ENCODE results near the gene PPM1L.

The PPM1L gene

DNA sequence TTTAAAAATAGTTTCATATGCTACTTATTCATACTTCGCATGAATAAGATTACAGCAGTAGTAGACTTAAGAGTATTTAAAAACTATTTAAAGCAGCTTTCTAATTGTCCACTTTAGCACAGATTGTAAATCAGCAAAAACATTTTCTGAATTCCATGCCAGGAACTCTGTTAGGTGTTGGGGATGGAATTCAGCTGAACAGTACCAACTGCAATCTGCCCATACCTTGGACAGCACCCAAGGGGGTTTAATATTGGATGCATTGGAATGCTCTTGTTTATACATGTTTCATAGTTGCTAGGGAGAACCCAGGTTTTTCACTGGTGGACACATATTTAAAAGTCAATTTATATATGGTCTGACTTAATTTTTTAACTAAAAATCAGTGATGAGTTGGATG is 74.8 kb downstream of the PPM1L start:
- no peak for TF ChIP-seq POLR2A (IDR thresholded peaks at IDR 0.05; ENCODE audit: low read length)
- TF ChIP-seq GATA1 (IDR thresholded peaks at IDR 0.05; ENCODE audit: low read depth, low read length), result no peak
- no peak for DNase-seq

DNA sequence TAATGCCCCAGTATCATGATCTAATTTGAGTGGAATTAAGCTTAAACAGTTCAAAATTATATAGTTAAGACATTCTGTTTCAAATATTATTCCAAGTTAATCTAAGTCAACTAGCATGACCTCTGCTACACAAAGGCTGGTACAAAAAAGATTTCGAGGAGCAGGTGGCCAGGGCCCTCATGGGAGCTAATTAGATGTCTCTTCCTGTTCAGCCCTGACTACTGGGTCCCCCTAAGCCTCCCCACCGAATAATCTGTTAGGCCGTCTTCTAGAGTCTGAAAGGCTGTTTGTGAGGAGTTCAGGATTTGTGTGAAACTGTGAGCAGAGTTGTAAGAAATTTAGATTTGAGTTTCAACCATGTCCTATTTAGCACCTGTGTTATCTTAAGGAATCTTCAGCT is 75.4 kb downstream of the PPM1L start:
- no peak for DNase-seq
- no peak for TF ChIP-seq GATA1 (IDR thresholded peaks at IDR 0.05; ENCODE audit: low read depth, low read length)
- no peak for TF ChIP-seq POLR2A (IDR thresholded peaks at IDR 0.05; ENCODE audit: low read length)

DNA sequence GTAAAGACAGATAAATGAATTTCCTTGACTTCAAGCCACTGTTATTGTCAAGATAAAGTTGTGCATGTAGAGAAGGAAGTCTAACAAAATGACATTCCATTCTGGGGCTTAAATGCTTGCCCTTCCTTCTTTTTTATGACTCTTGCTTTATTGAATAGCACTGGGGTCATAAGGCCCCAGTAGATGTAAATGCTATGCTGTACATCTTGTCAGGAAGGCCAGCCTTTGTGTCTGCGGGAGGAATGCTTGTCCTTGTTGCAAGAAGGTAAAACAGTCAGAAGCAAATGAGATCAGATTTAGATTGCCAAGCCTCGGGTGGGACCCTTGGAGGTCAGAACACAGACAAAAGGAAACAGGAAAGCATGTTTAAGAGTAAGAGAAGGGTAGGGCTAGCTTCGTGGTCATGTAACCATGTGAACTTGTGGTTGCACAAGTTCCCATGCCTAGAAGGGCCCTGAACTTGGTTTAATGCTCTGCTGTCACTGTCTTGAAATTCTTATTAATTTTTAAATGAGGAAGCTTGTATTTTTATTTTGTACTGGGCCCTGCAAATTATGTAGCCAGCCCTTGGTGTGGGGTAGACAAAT is 81.5 kb downstream of the PPM1L start:
- no peak for TF ChIP-seq POLR2A (IDR thresholded peaks at IDR 0.05; ENCODE audit: low read length)
- TF ChIP-seq GATA1 (IDR thresholded peaks at IDR 0.05; ENCODE audit: low read depth, low read length), result no peak
- DNase-seq, result no peak

DNA sequence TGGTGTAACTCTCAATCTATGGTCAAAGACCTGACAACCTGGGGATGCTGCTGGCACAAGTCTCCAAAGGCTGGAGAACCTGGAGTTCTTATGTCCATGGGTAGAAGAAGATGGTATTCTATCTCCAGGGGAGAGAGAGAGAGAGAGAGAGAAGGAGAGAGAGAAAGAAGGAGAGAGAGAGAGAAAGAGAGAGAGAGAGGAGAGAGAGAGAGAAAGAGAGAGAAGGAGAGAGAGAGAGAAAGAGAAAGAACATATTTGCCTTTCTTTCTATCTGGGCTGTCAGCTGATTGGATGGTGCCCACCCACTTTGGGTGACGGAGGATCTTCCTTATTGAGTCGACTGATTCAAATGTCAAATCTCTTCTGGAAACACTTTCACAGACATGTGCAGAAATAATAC is 84.6 kb downstream of the PPM1L start:
- TF ChIP-seq GATA1 (IDR thresholded peaks at IDR 0.05; ENCODE audit: low read depth, low read length) (no peak), POLR2A (IDR thresholded peaks at IDR 0.05; ENCODE audit: low read length) (no peak)

DNA sequence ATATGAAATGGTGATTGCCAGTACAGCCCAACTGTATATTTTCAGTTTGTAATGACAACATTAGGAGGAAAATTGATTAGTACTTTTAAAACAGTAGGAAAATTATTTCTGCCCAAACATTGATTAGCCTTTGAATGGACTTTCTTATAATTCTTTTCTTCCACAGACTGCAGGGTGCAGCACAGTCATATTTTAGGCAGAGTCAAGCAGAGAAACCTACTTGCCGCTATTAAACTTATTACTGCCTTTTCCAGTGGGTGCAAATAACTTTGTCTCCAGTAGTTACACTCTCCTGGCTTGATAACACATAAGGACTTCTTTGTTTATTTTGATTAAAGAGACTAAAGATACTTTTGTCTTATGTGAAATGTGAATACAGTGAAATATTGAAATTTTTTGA is 85.4 kb downstream of the PPM1L start:
- DNase-seq, result no peak
- TF ChIP-seq POLR2A (IDR thresholded peaks at IDR 0.05; ENCODE audit: low read length) (no peak), GATA1 (IDR thresholded peaks at IDR 0.05; ENCODE audit: low read depth, low read length) (no peak)

More for the DNA sequence above, 84.6 kb downstream of the PPM1L start:
- DNase-seq, result no peak

DNA sequence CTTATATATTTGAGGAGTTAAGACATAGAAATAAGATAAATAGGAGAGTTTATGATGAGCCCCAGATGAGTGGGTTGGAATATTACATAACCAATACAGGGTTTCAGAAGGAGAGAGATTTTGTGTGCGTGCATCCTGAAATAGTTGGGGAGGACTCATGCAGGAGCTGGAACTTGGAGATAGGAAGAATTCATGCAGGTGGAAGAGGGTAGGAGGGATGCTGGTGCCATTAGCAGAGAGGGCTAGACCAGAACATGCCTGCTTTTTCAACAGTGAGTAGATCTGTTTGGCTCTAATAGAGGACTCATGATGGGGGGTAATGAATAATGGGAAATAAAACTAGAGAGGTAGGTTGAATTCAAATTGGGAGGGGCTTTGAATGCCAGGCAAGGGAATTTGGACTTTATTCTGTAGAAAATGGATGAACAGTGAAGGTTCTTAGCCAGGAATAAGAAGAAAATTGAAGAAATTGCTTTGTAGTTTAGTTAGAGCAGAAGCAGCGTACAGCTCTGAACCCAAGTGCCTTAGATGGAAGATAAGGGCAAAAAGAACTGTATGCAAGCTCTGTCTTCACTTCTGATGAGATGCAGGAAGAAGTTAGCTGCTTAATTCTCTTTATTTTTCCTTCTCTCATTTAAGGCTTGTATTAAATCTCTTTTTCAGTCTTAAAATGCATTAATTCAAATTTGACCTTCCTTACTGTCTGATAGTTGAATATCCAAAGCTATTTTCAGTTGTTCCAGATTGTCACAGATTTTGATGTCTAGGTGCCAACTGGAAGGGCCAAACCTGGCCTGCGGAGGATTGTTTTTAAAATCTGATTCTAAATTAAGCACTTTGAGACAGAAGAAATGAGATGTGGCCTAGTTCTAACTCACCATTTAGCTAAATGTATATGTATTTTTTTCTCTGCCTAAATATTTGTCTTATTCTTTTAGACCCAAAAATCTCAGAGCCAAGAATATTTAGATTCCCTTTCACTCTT is 86.3 kb downstream of the PPM1L start:
- DNase-seq, result no peak
- TF ChIP-seq POLR2A (IDR thresholded peaks at IDR 0.05; ENCODE audit: low read length) (no peak), GATA1 (IDR thresholded peaks at IDR 0.05; ENCODE audit: low read depth, low read length) (no peak)

DNA sequence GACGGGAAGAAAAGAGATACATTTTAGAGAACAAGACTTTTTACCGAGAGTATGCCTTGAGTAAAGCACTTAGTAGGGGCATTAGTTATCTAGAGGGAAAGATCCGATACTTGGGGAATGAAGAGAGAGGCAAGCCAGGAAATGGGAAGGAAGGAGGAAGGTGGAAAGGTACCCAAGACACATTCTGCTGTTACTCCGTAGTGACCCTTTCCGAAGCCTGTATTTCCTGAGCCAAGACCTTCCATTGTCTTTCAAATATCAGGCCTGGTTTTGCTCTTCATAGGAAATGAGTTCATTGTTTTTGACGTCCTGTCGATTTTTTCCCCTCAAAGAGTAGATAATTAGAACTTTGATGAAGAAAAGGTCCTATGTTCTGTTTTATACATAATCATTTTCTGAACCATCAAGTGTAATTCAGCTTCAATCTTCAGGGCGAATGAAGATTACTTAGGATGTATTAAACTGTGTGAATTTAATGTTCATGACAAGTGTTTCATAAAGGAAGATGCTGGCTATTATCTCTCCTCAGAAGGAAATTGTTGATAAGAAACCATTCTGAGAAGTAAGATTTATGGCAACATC is 95.7 kb downstream of the PPM1L start:
- DNase-seq, result no peak
- TF ChIP-seq GATA1 (IDR thresholded peaks at IDR 0.05; ENCODE audit: low read depth, low read length) (no peak), POLR2A (IDR thresholded peaks at IDR 0.05; ENCODE audit: low read length) (no peak)

DNA sequence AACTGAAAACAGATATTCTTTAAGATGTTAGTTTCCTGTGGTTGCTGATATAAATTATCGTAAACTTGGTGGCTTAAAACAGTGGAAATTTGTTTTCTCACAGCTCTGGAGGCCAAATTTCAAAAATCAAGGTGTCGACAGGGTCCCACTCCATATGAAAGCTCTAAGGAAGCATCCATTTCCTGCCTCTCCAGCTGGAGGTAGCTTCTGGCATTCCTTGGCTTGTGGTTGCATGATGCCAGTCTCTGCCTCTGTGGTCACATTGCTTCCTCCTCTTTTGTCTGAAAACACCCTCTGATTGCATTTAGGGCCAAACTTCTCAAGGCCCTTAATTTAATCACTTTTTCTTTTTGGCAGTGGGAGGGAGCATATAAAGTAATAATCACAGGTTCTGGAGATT is 96.8 kb downstream of the PPM1L start:
- TF ChIP-seq GATA1 (IDR thresholded peaks at IDR 0.05; ENCODE audit: low read depth, low read length), result no peak
- TF ChIP-seq POLR2A (IDR thresholded peaks at IDR 0.05; ENCODE audit: low read length), result no peak
- no peak for DNase-seq

DNA sequence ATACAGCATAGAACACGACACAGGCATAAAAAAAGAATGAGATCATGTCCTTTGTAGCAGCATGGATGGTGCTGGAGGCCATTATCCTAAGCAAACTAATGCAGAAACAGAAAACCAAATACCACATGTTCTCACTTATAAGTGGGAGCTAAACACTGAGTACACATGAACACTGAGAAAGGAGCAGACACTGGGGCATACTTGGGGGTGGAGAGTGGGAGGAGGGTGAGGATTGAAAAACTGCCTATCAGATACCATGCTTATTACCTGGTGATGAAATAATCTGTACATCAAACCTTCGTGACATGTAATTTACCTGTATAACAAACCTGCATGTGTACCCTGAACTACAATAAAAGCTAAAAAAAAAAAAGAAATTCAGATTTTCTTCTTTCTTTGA is 100.4 kb downstream of the PPM1L start:
- TF ChIP-seq GATA1 (IDR thresholded peaks at IDR 0.05; ENCODE audit: low read depth, low read length) (no peak), POLR2A (IDR thresholded peaks at IDR 0.05; ENCODE audit: low read length) (no peak)
- DNase-seq, result no peak

DNA sequence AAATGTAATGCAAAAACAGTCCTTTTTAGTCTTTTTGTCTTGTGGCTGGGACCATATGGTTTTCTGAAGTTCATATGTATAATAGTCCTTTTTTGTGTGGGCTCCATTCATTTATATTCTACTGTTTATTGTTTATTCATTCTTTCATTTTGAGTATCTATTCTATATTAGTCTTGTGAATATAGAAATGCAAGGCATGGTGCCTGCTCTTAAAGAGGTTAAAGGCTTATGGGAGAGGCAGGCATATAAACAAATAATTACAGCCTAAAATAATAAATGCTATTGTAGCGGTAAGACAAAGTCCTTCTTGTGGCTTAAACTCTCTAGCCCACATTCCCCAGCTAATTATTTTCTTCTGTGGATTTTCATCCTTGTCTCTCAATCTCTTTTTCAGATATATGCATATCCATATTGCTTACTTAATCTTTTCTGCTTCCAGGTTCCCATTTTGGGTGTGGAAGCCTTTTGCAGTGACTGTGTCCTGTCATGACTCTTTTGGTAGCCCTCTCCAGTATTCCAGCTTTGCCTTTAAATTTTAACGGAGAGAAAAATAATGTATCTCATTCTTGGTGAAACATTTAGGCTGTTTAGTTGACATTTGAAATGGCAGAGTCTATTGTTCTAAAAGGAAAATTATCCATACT is 101.6 kb downstream of the PPM1L start:
- TF ChIP-seq POLR2A (IDR thresholded peaks at IDR 0.05; ENCODE audit: low read length) (no peak), GATA1 (IDR thresholded peaks at IDR 0.05; ENCODE audit: low read depth, low read length) (no peak)
- DNase-seq, result no peak

DNA sequence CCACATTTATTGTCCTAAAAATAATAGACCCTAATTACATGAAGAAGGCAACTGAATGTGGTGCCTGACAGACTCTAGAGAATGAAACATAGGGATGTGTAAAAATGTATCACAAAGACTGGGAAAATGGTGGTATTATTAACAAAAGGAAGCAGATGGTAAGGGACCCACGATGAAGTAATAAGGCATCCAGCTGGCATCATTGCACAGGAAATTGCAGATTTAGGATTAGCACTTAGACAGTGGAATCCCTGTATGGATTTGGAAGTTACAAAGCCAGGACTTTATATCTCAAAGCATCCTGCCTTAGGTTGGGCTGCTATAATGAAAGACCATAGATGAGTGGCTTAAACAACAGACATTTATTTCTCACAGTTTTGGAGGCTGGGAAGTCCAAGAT is 104.3 kb downstream of the PPM1L start:
- TF ChIP-seq GATA1 (IDR thresholded peaks at IDR 0.05; ENCODE audit: low read depth, low read length) (no peak), POLR2A (IDR thresholded peaks at IDR 0.05; ENCODE audit: low read length) (no peak)
- no peak for DNase-seq

DNA sequence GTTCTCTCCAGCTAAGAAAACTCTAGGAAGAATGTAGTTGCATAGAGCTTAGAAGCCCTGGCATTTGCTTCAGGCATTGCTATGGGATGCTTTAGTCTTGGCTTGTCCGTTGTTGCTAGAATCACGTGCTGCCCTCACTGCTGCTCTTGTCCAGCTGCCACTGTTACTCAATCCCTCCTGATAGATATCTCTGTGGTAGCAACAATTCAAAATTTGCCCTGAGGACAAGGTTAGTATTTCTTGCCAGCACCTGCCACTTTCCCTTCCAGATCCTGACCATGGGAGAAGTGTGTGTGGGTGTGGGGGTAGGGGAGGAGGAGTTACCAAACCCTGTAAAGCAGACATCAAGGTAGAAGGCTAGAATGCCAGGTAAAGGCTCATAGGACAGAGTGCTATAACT is 113.8 kb downstream of the PPM1L start:
- TF ChIP-seq POLR2A (IDR thresholded peaks at IDR 0.05; ENCODE audit: low read length) (no peak), GATA1 (IDR thresholded peaks at IDR 0.05; ENCODE audit: low read depth, low read length) (no peak)
- DNase-seq, result no peak

DNA sequence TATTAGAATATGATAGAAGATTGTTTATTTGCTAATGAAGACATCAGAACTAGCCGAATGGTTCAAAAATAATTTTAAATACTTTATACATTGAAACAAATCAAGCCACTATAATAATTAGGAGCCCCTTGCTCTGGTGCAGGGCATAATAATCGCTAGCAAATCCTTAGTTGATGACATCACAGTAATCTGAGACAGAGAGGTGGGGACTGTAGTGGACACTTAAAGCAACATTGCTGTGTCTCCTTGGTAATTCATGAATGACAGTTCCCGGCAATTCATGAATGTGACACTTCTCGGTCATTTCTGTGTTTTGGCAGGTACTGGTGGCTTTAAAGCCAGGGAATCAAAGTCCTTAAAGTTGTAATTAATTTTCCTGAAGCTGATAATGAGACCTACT is 114.3 kb downstream of the PPM1L start:
- TF ChIP-seq GATA1 (IDR thresholded peaks at IDR 0.05; ENCODE audit: low read depth, low read length) (no peak), POLR2A (IDR thresholded peaks at IDR 0.05; ENCODE audit: low read length) (no peak)
- no peak for DNase-seq

DNA sequence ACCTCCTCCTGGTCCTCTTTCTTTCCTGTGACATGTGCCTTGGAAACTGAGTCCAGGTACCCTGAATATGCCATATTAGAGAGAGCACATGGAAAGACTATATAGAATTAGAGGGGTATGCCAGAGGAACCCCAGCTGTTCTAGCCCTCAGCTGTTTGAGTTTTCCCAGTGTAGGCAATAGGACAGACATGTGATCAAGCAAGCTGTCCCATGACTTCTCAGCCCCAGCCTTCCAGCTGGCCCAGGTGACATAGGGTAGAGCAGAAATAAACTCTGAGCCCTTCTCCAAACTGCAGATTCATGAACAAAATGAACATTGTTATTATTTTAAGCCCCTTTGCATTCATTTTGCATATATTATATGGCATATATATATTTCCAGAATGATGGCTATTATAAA is 118.7 kb downstream of the PPM1L start:
- DNase-seq, result no peak
- no peak for TF ChIP-seq POLR2A (IDR thresholded peaks at IDR 0.05; ENCODE audit: low read length)
- TF ChIP-seq GATA1 (IDR thresholded peaks at IDR 0.05; ENCODE audit: low read depth, low read length), result no peak

All from erythroblast (primary cell).